GM12878 (cell line): Measurements from ENCODE around the gene GORASP2.

ENCODE experiments used
- ESRRA ChIP-seq: IDR thresholded peaks from 2 replicates; pipeline ENCODE4 v1.6.1; 2012; ENCODE audit warnings: mild to moderate bottlenecking, low read length, improper control_type of control experiment
- NRF1 ChIP-seq: conservative IDR thresholded peaks from 2 replicates; pipeline ENCODE4 v1.6.1; 2011; ENCODE audit warnings: mild to moderate bottlenecking, low read depth, low read length, improper control_type of control experiment
- POLR2A ChIP-seq: IDR thresholded peaks from 2 replicates; pipeline ENCODE4 v1.6.1; 2011; ENCODE audit warnings: low read depth, mild to moderate bottlenecking, low read length
- RAD51 ChIP-seq: fragments of 450-650 bp; IDR thresholded peaks from 2 replicates; pipeline ENCODE4 v1.6.1; 2016; ENCODE audit warnings: moderate library complexity, mild to moderate bottlenecking, inconsistent platforms
- TAF1 ChIP-seq: IDR thresholded peaks from 2 replicates; pipeline ENCODE4 v1.6.1; 2011; ENCODE audit warnings: mild to moderate bottlenecking, low read depth, low read length, borderline replicate concordance
- YY1 ChIP-seq: IDR thresholded peaks from 2 replicates; pipeline ENCODE4 v1.6.1; 2011; ENCODE audit warnings: low read depth, mild to moderate bottlenecking, low read length
- TF ChIP-seq, protein P1 (sequence below): IDR thresholded peaks from 2 replicates; pipeline ENCODE4 v1.6.1; 2012; ENCODE audit warnings: mild to moderate bottlenecking, low read depth, low read length
- TF ChIP-seq, protein P2 (sequence below): fragments of 450-650 bp; formaldehyde crosslinking; IDR thresholded peaks from 2 replicates; pipeline ENCODE4 v1.5.0; 2022; ENCODE audit warnings: mild to moderate bottlenecking, missing genetic modification characterization
- TF ChIP-seq, protein P3 (sequence below): fragments of 450-650 bp; IDR thresholded peaks from 2 replicates; pipeline ENCODE4 v1.6.1; 2018; ENCODE audit warnings: borderline replicate concordance, mild to moderate bottlenecking; ENCODE audit not compliant: partially characterized antibody
- TF ChIP-seq, protein P4 (sequence below): fragments of 450-650 bp; formaldehyde crosslinking; IDR thresholded peaks from 2 replicates; pipeline ENCODE4 v1.4.0; 2020; ENCODE audit warnings: mild to moderate bottlenecking, moderate library complexity
- TF ChIP-seq, protein P5 (sequence below), 3 experiments: IDR thresholded peaks in 2 of 3; conservative IDR thresholded peaks in 1 of 3; 2 replicates each; pipeline ENCODE4 v1.5.1; 2011; ENCODE audit warnings: low read depth in 3 of 3, low read length in 3 of 3, mild to moderate bottlenecking in 3 of 3, control low read depth in 2 of 3, moderate library complexity in 2 of 3, inconsistent platforms in 1 of 3, mixed read lengths in 1 of 3; ENCODE audit not compliant: control insufficient read depth in 2 of 3, insufficient read depth in 1 of 3; ENCODE audit errors: extremely low read depth in 1 of 3

DNA sequence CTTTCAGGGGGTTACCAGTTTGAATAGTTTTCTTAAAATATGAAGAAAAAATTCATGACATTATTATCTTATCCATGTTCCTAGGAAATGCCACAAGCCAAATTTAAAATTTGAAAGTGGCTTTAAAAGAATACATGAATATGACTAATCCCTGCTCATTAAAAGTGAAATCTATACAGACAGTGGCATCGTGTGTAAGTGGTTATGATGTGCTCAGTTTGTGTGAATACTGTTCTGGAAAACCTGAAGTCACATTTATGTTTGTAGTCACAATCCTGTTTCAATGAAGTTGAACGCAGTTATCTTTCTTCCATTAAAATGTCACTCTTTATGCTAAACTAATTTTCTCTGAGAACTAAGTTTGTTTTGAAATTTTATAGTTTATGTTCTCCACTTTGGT, 75.8 kb downstream of the GORASP2 start:
- TF ChIP-seq, protein P1, sequence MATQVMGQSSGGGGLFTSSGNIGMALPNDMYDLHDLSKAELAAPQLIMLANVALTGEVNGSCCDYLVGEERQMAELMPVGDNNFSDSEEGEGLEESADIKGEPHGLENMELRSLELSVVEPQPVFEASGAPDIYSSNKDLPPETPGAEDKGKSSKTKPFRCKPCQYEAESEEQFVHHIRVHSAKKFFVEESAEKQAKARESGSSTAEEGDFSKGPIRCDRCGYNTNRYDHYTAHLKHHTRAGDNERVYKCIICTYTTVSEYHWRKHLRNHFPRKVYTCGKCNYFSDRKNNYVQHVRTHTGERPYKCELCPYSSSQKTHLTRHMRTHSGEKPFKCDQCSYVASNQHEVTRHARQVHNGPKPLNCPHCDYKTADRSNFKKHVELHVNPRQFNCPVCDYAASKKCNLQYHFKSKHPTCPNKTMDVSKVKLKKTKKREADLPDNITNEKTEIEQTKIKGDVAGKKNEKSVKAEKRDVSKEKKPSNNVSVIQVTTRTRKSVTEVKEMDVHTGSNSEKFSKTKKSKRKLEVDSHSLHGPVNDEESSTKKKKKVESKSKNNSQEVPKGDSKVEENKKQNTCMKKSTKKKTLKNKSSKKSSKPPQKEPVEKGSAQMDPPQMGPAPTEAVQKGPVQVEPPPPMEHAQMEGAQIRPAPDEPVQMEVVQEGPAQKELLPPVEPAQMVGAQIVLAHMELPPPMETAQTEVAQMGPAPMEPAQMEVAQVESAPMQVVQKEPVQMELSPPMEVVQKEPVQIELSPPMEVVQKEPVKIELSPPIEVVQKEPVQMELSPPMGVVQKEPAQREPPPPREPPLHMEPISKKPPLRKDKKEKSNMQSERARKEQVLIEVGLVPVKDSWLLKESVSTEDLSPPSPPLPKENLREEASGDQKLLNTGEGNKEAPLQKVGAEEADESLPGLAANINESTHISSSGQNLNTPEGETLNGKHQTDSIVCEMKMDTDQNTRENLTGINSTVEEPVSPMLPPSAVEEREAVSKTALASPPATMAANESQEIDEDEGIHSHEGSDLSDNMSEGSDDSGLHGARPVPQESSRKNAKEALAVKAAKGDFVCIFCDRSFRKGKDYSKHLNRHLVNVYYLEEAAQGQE = no peak
- TF ChIP-seq TAF1 = no peak
- TF ChIP-seq ESRRA = no peak
- no peak for TF ChIP-seq NRF1
- TF ChIP-seq, protein P2, sequence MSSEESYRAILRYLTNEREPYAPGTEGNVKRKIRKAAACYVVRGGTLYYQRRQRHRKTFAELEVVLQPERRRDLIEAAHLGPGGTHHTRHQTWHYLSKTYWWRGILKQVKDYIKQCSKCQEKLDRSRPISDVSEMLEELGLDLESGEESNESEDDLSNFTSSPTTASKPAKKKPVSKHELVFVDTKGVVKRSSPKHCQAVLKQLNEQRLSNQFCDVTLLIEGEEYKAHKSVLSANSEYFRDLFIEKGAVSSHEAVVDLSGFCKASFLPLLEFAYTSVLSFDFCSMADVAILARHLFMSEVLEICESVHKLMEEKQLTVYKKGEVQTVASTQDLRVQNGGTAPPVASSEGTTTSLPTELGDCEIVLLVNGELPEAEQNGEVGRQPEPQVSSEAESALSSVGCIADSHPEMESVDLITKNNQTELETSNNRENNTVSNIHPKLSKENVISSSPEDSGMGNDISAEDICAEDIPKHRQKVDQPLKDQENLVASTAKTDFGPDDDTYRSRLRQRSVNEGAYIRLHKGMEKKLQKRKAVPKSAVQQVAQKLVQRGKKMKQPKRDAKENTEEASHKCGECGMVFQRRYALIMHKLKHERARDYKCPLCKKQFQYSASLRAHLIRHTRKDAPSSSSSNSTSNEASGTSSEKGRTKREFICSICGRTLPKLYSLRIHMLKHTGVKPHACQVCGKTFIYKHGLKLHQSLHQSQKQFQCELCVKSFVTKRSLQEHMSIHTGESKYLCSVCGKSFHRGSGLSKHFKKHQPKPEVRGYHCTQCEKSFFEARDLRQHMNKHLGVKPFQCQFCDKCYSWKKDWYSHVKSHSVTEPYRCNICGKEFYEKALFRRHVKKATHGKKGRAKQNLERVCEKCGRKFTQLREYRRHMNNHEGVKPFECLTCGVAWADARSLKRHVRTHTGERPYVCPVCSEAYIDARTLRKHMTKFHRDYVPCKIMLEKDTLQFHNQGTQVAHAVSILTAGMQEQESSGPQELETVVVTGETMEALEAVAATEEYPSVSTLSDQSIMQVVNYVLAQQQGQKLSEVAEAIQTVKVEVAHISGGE (CRISPR knock-in tag) = no peak
- TF ChIP-seq, protein P3, sequence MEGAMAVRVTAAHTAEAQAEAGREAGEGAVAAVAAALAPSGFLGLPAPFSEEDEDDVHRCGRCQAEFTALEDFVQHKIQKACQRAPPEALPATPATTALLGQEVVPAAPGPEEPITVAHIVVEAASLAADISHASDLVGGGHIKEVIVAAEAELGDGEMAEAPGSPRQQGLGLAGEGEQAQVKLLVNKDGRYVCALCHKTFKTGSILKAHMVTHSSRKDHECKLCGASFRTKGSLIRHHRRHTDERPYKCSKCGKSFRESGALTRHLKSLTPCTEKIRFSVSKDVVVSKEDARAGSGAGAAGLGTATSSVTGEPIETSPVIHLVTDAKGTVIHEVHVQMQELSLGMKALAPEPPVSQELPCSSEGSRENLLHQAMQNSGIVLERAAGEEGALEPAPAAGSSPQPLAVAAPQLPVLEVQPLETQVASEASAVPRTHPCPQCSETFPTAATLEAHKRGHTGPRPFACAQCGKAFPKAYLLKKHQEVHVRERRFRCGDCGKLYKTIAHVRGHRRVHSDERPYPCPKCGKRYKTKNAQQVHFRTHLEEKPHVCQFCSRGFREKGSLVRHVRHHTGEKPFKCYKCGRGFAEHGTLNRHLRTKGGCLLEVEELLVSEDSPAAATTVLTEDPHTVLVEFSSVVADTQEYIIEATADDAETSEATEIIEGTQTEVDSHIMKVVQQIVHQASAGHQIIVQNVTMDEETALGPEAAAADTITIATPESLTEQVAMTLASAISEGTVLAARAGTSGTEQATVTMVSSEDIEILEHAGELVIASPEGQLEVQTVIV = no peak
- TF ChIP-seq YY1 = no peak
- no peak for TF ChIP-seq POLR2A
- TF ChIP-seq, protein P4, sequence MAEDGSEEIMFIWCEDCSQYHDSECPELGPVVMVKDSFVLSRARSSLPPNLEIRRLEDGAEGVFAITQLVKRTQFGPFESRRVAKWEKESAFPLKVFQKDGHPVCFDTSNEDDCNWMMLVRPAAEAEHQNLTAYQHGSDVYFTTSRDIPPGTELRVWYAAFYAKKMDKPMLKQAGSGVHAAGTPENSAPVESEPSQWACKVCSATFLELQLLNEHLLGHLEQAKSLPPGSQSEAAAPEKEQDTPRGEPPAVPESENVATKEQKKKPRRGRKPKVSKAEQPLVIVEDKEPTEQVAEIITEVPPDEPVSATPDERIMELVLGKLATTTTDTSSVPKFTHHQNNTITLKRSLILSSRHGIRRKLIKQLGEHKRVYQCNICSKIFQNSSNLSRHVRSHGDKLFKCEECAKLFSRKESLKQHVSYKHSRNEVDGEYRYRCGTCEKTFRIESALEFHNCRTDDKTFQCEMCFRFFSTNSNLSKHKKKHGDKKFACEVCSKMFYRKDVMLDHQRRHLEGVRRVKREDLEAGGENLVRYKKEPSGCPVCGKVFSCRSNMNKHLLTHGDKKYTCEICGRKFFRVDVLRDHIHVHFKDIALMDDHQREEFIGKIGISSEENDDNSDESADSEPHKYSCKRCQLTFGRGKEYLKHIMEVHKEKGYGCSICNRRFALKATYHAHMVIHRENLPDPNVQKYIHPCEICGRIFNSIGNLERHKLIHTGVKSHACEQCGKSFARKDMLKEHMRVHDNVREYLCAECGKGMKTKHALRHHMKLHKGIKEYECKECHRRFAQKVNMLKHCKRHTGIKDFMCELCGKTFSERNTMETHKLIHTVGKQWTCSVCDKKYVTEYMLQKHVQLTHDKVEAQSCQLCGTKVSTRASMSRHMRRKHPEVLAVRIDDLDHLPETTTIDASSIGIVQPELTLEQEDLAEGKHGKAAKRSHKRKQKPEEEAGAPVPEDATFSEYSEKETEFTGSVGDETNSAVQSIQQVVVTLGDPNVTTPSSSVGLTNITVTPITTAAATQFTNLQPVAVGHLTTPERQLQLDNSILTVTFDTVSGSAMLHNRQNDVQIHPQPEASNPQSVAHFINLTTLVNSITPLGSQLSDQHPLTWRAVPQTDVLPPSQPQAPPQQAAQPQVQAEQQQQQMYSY = no peak
- TF ChIP-seq, protein P5, sequence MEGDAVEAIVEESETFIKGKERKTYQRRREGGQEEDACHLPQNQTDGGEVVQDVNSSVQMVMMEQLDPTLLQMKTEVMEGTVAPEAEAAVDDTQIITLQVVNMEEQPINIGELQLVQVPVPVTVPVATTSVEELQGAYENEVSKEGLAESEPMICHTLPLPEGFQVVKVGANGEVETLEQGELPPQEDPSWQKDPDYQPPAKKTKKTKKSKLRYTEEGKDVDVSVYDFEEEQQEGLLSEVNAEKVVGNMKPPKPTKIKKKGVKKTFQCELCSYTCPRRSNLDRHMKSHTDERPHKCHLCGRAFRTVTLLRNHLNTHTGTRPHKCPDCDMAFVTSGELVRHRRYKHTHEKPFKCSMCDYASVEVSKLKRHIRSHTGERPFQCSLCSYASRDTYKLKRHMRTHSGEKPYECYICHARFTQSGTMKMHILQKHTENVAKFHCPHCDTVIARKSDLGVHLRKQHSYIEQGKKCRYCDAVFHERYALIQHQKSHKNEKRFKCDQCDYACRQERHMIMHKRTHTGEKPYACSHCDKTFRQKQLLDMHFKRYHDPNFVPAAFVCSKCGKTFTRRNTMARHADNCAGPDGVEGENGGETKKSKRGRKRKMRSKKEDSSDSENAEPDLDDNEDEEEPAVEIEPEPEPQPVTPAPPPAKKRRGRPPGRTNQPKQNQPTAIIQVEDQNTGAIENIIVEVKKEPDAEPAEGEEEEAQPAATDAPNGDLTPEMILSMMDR (IDR thresholded peaks at IDR 0.05 in 2 of 3, conservative IDR thresholded peaks at IDR 0.05 in 1 of 3; ENCODE audit: control insufficient read depth in 2 of 3, extremely low read depth in 1 of 3, insufficient read depth in 1 of 3, low read depth in 3 of 3, low read length in 3 of 3) = no peak
- no peak for TF ChIP-seq RAD51
